ENCODE results near the gene TMEM140.

The TMEM140 gene

DNA sequence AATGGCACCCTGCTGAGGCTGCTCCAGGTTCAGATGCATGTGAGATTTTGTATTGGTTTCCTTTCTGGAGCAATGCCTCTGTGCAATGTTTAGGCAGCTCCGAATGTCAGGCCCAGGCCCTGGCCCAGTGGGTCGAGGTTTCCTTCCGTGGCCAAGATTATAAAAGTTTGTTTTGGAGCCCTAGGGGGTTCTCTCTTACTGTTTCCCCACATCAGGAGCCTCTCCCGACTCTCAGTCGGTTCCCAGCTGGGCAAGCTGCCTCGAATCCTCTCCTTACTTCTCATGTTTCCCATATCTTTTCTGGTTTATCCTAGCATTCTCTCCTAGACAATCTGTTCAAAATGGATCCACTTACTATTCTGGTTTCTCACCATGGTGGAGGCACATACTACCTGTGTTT is 11.0 kb downstream of the TMEM140 start:
- peaks cover 19% of the 10 kb centered on the region; the same call in 1 of the 2 replicates for H3K9me3 ChIP-seq (ENCODE audit: control insufficient read depth, insufficient read depth, low read length)
- peaks cover 12% of the 10 kb centered on the region for H3K4me1 ChIP-seq (ENCODE audit: control insufficient read depth, insufficient read depth, low read length)
- no peak overlapping the region for H3K4me3 ChIP-seq (ENCODE audit: low read depth, low read length)
- H3K9ac ChIP-seq (ENCODE audit: low read depth, low read length): no peak overlapping the region
- no peaks in the 10 kb centered on the region for H3K36me3 ChIP-seq (ENCODE audit: control insufficient read depth, insufficient read depth, low read length)
- no peak overlapping the region for H3K27ac ChIP-seq (ENCODE audit: low read depth, low read length)
- no peaks in the 10 kb centered on the region for H3K27me3 ChIP-seq (ENCODE audit: control insufficient read depth, insufficient read depth, low read length)

DNA sequence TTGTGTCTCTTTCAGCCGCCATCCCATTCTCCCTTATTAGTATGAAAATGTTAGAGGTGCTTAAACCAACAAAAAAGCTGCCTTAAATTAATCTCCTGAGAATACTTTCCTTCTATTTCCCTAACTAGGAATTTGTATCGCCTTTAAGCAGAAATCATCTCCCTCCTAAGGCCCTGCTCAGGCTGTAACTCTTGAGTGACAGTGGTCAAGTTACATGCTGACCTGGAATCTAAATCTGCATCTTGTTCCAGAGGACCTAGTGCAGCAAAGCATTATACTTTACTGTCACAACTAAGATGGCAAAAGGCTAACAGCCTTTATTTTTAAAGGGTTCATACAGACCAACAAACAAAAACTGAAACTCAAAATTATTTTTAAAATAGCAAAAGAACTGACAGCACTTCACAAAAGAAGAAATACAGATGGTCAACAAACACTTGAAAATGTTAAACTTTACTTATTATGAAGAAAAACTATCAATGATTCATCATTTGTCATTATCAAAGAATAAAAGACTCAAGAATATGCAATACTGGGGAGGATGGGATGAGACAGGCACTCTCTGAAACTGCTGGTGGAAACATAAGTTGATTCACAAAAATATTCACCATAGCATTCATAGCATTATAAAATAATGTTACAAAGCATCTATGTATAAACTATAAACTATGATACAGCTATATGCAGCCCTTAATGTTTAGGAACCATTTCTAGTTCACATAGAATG is 11.7 kb downstream of the TMEM140 start:
- Histone ChIP-seq H3K9me3 (ENCODE audit: control insufficient read depth, insufficient read depth, low read length) (peaks cover 19% of the 10 kb centered on the region; the same call in 1 of the 2 replicates), H3K27me3 (ENCODE audit: control insufficient read depth, insufficient read depth, low read length) (no peaks in the 10 kb centered on the region), H3K9ac (ENCODE audit: low read depth, low read length) (no peak overlapping the region), H3K4me1 (ENCODE audit: control insufficient read depth, insufficient read depth, low read length) (peaks cover 12% of the 10 kb centered on the region), H3K4me3 (ENCODE audit: low read depth, low read length) (no peak overlapping the region), H3K36me3 (ENCODE audit: control insufficient read depth, insufficient read depth, low read length) (0 out of 2 replicates have a peak, but pooled peaks cover 3% of the 10 kb centered on the region), H3K27ac (ENCODE audit: low read depth, low read length) (peak overlapping the region; percentile 51)

DNA sequence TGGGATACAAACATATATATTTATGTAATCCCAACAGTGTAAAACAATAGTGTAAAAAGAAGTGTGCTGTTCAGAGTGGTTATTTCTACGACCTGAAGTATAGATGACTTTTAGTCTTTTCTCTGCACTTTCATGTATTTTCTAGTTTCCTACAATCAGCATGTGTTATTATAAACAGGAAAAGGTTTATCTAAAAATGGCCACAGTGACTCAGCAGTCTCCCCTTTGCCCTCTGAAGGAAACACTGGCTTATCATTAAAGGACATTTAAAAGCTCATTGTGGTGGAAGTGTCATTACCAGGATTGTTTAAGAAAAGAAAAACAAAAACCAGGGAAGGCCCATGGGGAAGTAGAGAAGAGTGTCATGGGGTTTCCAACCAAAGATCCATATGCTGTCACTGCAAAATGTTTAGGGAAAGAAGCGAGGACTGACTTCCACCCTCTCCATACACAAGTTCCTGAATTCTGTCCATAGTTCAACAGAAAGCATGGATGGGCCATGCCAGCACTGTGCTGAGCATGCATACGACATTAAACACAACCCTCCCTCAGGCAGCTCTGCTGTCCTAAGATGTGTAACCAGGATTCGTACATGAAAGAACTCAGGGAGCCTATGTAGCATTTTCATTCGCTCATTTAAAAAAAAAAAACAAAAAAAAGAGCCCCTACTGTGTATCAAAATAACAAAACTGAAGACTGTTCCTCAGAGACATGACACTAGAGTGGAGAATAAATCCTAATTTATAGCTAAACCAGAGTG is 12.4 kb downstream of the TMEM140 start:
- Histone ChIP-seq H3K9ac (ENCODE audit: low read depth, low read length) (no peak overlapping the region), H3K4me3 (ENCODE audit: low read depth, low read length) (no peak overlapping the region), H3K9me3 (ENCODE audit: control insufficient read depth, insufficient read depth, low read length) (peaks cover 19% of the 10 kb centered on the region; the same call in 1 of the 2 replicates), H3K36me3 (ENCODE audit: control insufficient read depth, insufficient read depth, low read length) (peaks cover 11% of the 10 kb centered on the region; the same call in 1 of the 2 replicates), H3K27me3 (ENCODE audit: control insufficient read depth, insufficient read depth, low read length) (no peaks in the 10 kb centered on the region), H3K4me1 (ENCODE audit: control insufficient read depth, insufficient read depth, low read length) (peaks cover 12% of the 10 kb centered on the region), H3K27ac (ENCODE audit: low read depth, low read length) (peak overlapping the region; percentile 51)

DNA sequence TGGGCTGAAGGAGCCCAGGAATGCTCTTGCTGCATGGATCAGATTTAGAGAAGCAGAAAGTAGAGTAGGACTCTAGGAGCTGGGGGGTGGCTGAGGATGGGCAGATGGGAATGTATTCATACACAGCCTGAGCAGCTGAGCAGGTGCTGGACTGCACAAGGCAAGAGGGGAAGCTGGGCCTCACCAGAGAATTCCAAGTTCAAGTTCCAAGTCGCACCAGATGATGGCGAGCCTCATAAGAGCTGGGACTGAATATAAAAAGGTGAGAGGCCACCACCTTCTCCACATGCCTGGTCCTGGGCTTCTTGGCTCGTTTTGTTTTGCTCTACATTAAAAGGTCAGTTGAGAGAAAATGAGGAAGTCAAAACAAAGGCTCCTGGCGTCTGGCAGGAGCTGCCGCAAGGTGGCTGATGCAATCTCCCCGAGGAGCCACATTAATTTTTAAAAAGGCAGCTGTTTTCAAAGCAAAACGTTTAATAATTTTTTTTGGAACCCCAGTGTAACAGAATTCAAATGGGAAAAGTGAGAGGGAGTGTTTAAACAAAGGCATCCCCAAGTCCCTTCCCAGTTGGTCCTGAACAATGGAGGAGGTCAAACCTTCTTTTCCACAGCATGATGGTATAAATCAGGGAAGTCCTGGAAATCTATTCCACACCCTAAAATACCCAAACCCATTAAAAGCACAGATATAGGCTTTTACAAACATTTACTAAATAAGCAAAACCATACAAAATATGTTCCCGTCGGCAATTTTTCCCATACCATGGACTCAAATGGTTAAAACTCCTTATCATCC is 13.2 kb downstream of the TMEM140 start:
- H3K4me1 ChIP-seq (ENCODE audit: control insufficient read depth, insufficient read depth, low read length): peaks cover 12% of the 10 kb centered on the region
- no peak overlapping the region for H3K4me3 ChIP-seq (ENCODE audit: low read depth, low read length)
- H3K9ac ChIP-seq (ENCODE audit: low read depth, low read length): no peak overlapping the region; the same call in 1 of the 2 replicates
- H3K27ac ChIP-seq (ENCODE audit: low read depth, low read length): peak overlapping the region; percentile 38
- no peaks in the 10 kb centered on the region for H3K27me3 ChIP-seq (ENCODE audit: control insufficient read depth, insufficient read depth, low read length)
- peaks cover 19% of the 10 kb centered on the region for H3K36me3 ChIP-seq (ENCODE audit: control insufficient read depth, insufficient read depth, low read length)
- H3K9me3 ChIP-seq (ENCODE audit: control insufficient read depth, insufficient read depth, low read length): peaks cover 13% of the 10 kb centered on the region; the same call in 1 of the 2 replicates

DNA sequence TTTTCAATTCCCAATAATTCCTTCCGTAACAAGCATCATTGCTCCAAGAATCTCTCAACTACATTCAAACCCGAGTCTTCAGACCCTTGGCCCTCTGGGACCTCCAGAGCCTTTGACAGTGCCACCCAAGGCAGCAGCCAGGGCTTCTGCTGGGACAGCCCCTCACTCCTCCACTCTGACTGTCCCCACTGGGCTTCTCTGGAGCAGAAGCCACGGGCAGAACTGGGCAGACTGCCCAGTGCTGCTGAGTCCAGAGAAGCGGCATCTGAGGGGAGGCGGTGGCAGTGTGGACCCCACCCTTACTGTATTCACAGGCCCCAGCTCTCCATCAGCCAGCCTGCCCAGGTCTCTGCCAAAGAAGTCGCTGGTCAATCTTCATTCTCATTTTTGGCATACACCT is 13.8 kb downstream of the TMEM140 start:
- peaks cover 7% of the 10 kb centered on the region; the same call in 1 of the 2 replicates for H3K9me3 ChIP-seq (ENCODE audit: control insufficient read depth, insufficient read depth, low read length)
- no peak overlapping the region for H3K27ac ChIP-seq (ENCODE audit: low read depth, low read length)
- peaks cover 12% of the 10 kb centered on the region for H3K4me1 ChIP-seq (ENCODE audit: control insufficient read depth, insufficient read depth, low read length)
- H3K27me3 ChIP-seq (ENCODE audit: control insufficient read depth, insufficient read depth, low read length): no peaks in the 10 kb centered on the region
- H3K36me3 ChIP-seq (ENCODE audit: control insufficient read depth, insufficient read depth, low read length): peaks cover 25% of the 10 kb centered on the region
- no peak overlapping the region for H3K4me3 ChIP-seq (ENCODE audit: low read depth, low read length)
- H3K9ac ChIP-seq (ENCODE audit: low read depth, low read length): no peak overlapping the region

DNA sequence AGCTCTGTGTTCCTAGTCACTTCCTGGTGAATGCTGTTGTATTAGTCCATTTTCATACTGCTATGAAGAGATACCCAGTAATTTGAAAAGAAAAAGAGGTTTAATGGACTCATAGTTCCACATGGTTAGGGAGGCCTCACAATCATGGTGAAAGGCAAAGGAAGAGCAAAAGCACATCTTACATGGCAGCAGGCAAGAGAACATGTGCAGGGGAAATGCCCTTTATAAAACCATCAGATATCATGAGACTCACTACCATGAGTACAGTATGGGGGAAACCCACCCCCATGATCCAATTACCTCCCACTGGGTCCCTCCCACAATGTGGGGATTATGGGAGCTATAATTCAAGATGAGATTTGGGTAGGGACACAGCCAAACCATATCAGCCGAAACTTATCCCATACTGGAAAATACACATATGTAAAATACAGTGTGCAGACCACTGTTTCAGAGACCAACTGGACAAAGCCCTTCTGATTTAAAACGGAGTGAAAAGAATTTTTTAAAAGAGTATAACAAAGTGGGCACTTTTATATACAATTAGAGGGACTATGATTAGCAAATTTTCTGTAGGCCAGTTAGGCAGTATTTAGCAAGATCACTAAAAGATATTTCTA is 14.6 kb downstream of the TMEM140 start:
- Histone ChIP-seq H3K9ac (ENCODE audit: low read depth, low read length) (no peak overlapping the region), H3K27ac (ENCODE audit: low read depth, low read length) (no peak overlapping the region), H3K9me3 (ENCODE audit: control insufficient read depth, insufficient read depth, low read length) (0 out of 2 replicates have a peak, but pooled peaks cover under 1% of the 10 kb centered on the region), H3K36me3 (ENCODE audit: control insufficient read depth, insufficient read depth, low read length) (peaks cover 33% of the 10 kb centered on the region), H3K4me3 (ENCODE audit: low read depth, low read length) (no peak overlapping the region), H3K27me3 (ENCODE audit: control insufficient read depth, insufficient read depth, low read length) (no peaks in the 10 kb centered on the region), H3K4me1 (ENCODE audit: control insufficient read depth, insufficient read depth, low read length) (peaks cover 12% of the 10 kb centered on the region)

DNA sequence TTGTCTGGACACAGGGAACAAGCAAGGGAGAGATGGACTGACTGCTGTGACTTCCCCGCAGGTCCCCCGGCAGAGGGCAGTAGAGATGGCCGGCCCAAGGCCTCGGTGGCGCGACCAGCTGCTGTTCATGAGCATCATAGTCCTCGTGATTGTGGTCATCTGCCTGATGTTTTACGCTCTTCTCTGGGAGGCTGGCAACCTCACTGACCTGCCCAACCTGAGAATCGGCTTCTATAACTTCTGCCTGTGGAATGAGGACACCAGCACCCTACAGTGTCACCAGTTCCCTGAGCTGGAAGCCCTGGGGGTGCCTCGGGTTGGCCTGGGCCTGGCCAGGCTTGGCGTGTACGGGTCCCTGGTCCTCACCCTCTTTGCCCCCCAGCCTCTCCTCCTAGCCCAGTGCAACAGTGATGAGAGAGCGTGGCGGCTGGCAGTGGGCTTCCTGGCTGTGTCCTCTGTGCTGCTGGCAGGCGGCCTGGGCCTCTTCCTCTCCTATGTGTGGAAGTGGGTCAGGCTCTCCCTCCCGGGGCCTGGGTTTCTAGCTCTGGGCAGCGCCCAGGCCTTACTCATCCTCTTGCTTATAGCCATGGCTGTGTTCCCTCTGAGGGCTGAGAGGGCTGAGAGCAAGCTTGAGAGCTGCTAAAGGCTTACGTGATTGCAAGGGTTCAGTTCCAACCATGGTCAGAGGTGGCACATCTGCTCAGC is 16.6 kb downstream of the TMEM140 start:
- Histone ChIP-seq H3K4me3 (ENCODE audit: low read depth, low read length) (no peak overlapping the region), H3K4me1 (ENCODE audit: control insufficient read depth, insufficient read depth, low read length) (peaks cover 16% of the 10 kb centered on the region), H3K36me3 (ENCODE audit: control insufficient read depth, insufficient read depth, low read length) (peaks cover 47% of the 10 kb centered on the region), H3K9ac (ENCODE audit: low read depth, low read length) (no peak overlapping the region), H3K27ac (ENCODE audit: low read depth, low read length) (no peak overlapping the region), H3K9me3 (ENCODE audit: control insufficient read depth, insufficient read depth, low read length) (no peaks in the 10 kb centered on the region), H3K27me3 (ENCODE audit: control insufficient read depth, insufficient read depth, low read length) (no peaks in the 10 kb centered on the region)

DNA sequence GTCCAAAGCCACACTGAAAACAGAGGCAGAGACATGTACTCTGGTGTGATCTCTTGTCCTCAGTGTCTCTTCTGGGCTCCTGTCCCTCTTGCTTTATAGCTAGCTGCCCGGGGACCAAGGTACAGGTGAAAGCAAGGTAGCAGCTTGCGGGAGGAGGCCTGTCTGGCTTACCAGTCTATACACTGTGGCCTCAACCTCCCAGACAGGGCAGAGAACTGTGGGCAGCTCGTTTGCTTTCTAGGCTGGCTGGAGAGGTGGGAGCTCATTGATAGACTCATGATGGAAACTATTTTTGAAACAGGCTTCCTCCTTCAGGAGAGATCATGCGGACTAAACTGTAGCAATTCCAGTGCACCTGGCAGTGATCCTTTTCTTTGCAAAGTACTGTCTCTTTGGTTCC is 18.0 kb downstream of the TMEM140 start:
- peaks cover 10% of the 10 kb centered on the region for H3K4me1 ChIP-seq (ENCODE audit: control insufficient read depth, insufficient read depth, low read length)
- H3K9me3 ChIP-seq (ENCODE audit: control insufficient read depth, insufficient read depth, low read length): no peaks in the 10 kb centered on the region
- no peak overlapping the region for H3K9ac ChIP-seq (ENCODE audit: low read depth, low read length)
- no peak overlapping the region for H3K27ac ChIP-seq (ENCODE audit: low read depth, low read length)
- peaks cover 47% of the 10 kb centered on the region for H3K36me3 ChIP-seq (ENCODE audit: control insufficient read depth, insufficient read depth, low read length)
- H3K4me3 ChIP-seq (ENCODE audit: low read depth, low read length): no peak overlapping the region
- H3K27me3 ChIP-seq (ENCODE audit: control insufficient read depth, insufficient read depth, low read length): no peaks in the 10 kb centered on the region

DNA sequence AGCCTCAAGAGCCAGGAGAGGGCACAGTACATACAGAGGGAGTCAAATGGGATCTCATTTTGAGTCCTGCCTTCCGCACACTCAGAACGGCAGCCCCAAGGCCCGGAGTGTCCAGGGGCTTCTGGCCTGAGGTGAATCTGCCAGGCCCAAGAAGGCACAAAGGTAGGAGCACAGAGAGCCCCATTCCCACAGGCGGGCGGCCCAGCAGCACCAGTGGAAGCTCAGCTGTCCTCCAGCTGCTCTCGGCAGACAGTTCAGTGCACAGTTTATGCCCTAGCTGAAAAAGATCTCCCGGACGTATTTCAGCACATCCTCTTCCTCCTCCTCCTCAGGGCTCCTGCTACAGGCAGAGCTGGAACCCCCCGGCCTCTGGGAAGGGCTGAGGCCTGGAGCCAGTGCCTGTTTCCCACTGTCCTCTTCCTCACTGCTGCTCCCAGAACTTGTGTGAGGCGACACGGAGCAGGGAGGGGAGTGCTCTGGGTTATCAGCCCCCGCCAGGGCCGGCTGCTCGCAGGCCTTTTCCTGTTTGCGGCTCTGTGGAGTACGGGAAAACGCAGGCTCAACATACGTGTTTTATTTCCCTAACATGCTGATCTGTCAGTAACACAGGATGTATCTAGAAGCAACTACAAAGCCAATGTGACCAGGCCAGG is 18.6 kb downstream of the TMEM140 start:
- no peaks in the 10 kb centered on the region for H3K9me3 ChIP-seq (ENCODE audit: control insufficient read depth, insufficient read depth, low read length)
- H3K4me3 ChIP-seq (ENCODE audit: low read depth, low read length): no peak overlapping the region
- no peaks in the 10 kb centered on the region for H3K27me3 ChIP-seq (ENCODE audit: control insufficient read depth, insufficient read depth, low read length)
- H3K27ac ChIP-seq (ENCODE audit: low read depth, low read length): no peak overlapping the region
- H3K9ac ChIP-seq (ENCODE audit: low read depth, low read length): no peak overlapping the region
- peaks cover 9% of the 10 kb centered on the region for H3K4me1 ChIP-seq (ENCODE audit: control insufficient read depth, insufficient read depth, low read length)
- peaks cover 47% of the 10 kb centered on the region for H3K36me3 ChIP-seq (ENCODE audit: control insufficient read depth, insufficient read depth, low read length)

Measured in HUES48 (cell line).